ENCODE data around the gene TCAF2. TPM values are rescaled to one million over a fixed set of nuclear protein-coding genes. Genes with fewer than 3 reads are reported as not detected.
"Not testable (repeated sequence)": the region's sequence is repeated elsewhere in the genome, so short reads cannot be mapped to it uniquely, and the experiment has no call there.

TCAF2 gene
- total RNA-seq, 1 experiment from 2014 or later = 0.50 TPM

- DNase-seq (ENCODE audit: low read depth, low spot score); in situ Hi-C loops (cut with HindIII; ENCODE audit: low pct_unique_long_range_greater_than_20kb, low sequenced_read_pairs): not testable (repeated sequence)
These were observed 19.9 kb downstream of the TCAF2 start for GRCh38 chr7:143640528-143641189.

DNA sequence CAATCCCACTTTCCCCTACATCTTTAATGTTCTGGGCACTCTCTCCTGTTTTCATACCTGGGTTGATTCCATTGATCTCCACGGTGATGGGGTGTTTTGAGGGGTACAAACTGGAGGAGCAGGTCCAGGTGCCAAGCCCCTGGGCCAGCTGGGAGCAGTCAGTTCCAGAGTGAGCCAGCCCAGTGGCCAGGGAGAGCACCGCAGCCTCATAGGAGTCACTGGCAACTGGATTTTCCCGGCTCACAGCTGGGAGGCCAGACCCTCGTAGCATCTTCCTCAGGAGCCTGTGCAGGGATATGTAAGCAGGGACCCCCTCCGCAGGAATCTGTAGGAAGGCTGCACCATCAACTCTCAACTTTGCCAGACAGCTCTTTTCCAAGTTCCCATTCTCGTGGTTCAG is 25.8 kb downstream of the TCAF2 start:
- DNase-seq (ENCODE audit: low read depth, low spot score); in situ Hi-C loops (cut with HindIII; ENCODE audit: low pct_unique_long_range_greater_than_20kb, low sequenced_read_pairs): not testable (repeated sequence)

DNA sequence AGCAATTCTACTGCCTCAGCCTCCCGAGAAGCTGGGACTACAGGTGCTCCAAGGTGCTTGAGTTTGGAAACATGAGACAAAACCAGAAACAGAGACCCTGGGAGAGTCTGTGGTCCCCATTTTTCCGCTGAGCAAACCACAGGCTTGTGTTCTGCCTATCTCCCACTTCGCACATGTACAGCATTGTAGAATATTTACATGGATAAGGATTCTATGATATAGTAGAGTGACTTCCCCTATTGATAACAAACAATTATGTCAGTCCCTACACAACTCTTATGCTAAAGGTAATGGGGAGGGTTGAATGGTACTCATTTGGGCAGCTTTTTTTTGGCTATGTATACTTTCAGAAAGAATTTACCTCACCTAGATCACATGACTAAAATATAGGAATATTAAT is 29.1 kb downstream of the TCAF2 start:
- DNase-seq (ENCODE audit: low read depth, low spot score); in situ Hi-C loops (cut with HindIII; ENCODE audit: low pct_unique_long_range_greater_than_20kb, low sequenced_read_pairs): not testable (repeated sequence)

GRCh38 chr7:143650447-143650846 is 29.7 kb downstream of the TCAF2 start:
- in situ Hi-C loops (cut with HindIII; ENCODE audit: low pct_unique_long_range_greater_than_20kb, low sequenced_read_pairs); DNase-seq (ENCODE audit: low read depth, low spot score): not testable (repeated sequence)

Small RNA genes within 50 kb of the gene (small RNA-seq; reads per million reads assigned to genes)
- gene AC073264.2 (0 reads per million in 2 experiments), gene RNU6-162P (0 reads per million in 2 experiments)

Other genes starting within 250 kb of the TCAF2 start
- gene ZYX, start 239.6 kb upstream of the TCAF2 start, total RNA-seq (2014; rRNA removed; shearing (Covaris generic)) = 14.7 and 17.2 TPM in 2 replicates
- gene EPHA1, start 212.1 kb upstream of the TCAF2 start, total RNA-seq (2014; rRNA removed; shearing (Covaris generic)) = not detected in 2 replicates
- gene TAS2R60, start 177.5 kb upstream of the TCAF2 start, total RNA-seq (2014; rRNA removed; shearing (Covaris generic)) = not detected in 2 replicates
- not detected in 2 replicates for gene TAS2R41, start 143.1 kb upstream of the TCAF2 start, total RNA-seq (2014; rRNA removed; shearing (Covaris generic))
- not detected in 2 replicates for gene CTAGE15, start 49.2 kb upstream of the TCAF2 start, total RNA-seq (2014; rRNA removed; shearing (Covaris generic))
- not detected in 2 replicates for gene CTAGE6, start 136.7 kb downstream of the TCAF2 start, total RNA-seq (2014; rRNA removed; shearing (Covaris generic))